GM19025 (cell line): ENCODE results near the gene ITGB1BP1.

Source experiments
- ATAC-seq: cut with Tn5 transposase; IDR thresholded peaks from one replicate; pipeline ENCODE4 v1.9.1; 2021; ENCODE audit warnings: mild to moderate bottlenecking, low read depth, moderate library complexity; ENCODE audit not compliant: unreplicated experiment

ITGB1BP1 gene

DNA sequence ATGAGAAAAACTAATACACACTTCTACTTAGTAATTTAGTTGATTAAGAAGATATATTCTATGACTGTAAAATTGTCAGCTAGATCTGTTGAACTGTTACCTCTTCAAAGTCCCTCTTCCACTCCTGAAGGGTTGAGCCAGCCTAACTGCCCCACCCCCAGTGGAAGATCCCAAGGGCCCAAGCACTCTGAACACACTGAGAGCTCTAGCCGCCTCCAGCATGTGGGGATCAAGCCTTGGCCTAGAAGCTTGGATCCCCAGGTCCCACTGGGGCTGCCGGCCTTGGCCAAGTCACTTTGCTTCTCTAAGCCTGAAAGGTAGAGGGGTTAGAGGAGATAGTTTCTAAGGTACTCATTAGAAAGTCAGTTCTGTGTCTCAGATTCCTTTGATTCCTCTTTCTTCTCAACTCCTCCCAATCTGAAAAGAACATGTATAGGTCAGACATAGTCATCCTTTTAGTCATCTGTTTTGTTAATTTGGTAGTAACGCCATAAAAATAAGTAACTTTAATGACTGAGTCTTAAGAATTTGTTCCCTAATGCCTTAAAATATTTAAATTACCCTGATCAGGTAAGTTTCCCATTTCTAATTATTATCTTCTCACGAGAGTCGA lies 5.7 kb upstream of the ITGB1BP1 start:
- no peak for ATAC-seq

DNA sequence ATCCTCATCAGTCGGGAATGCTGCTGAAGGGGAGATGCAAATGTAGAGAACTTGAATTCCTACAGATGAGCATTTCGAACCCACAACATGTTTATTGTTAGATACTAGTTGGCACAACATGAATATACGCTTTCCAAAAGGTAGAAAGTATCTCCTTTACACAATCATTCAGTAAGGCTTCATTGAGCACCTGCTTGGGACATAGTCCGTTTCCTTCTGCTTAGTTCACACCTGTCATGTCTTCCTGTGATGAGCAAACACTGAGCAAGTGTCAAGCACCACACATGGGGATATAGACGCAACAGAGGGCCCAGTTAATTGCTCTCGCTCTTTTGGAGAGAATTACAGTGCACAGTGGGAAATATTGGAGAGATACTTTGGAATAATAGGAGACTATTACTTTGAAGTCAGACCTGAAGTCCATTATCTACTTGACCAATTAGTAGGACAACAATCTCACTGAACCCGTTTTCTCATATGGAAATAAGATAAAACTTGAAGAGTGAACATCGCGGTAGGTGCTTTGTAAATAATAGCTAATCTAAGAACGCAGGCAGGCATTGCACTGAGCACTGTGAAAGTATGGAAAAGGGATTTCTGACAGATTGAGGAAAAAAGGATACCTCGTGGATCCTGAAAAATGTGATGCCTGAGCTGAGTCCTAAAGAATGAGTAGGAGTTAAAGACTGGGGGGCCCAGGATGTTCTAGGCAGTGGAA lies 1.3 kb upstream of the ITGB1BP1 start:
- ATAC-seq, result no peak

GRCh38 chr2:9423922-9424272 lies 569 bp upstream of the ITGB1BP1 start:
- ATAC-seq, result peak; percentile 2

DNA sequence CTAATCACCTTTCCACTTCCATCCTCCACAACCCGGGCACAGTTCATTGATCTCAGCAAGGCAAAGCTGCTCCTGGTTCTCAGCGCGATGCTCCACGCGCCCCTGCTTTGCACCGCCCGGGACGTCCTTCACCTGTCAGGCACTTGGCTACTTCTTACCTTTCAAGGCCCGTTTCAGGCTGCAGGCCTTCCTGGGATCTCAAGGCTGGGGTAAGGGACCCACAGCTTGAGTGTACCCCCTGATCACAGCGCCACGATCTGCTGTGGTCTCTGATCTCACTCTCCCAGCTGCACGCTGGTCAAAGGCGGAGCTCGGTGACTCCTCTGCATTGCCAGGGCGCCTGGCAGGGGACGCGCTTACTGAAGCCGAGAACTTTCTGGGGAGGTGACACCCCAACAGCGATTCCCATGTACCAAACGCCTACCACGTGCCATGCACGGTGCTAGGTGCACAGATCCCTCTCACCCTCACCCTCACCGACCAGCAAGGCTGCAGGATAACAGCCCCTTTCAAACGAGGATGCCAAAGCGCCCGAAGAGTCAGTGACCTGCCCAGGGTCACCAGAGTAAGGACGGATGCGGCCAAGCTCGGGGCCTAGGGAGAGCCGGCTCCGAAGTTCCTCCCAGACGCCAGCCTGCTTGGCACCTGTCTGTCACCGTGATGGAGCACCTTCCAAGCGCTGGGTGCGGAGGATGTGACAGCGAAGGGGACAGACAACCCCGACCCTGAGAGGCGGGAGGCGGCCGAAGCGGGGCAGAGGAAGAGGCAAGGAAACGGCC lies 818 bp downstream of the ITGB1BP1 start:
- ATAC-seq, result peak; percentile 30

DNA sequence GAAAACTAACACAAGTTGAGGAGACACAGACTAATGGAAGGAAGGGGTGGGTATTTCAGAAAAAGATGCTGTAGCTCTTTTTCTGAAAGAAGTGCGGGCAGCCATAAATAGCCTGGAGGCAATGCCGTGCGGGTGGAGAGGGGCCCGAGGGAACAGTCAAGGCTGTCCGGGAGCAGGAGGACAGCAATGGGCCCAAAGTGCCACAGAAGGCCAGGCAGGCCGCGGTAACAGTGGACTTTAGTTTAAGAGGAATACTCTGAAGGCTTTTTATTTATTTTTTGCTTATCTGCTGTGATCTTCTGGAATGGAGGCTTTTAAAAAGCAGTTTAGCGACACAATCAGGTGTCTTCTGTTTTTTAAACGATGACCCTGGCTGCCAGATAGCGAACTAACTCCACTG lies 2.8 kb downstream of the ITGB1BP1 start:
- ATAC-seq, result no peak

DNA sequence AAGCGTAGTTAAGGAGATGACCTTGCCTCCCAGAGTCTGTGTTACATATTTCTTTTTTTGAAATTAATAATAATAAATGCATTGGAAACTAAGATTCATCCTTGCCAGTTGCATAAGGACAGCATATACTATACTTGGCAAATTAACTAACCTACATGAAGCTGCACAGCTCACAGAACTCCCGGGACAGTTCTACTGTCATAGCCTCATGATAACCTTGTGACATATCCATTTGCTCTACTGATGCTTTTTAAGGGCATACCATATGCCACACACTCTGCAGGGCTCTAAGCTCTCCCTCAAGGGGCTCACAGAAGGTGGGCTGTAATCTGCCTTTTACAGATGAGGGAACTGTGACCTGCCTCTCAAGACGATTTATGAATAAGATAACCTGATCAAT lies 3.8 kb downstream of the ITGB1BP1 start:
- ATAC-seq, result no peak

DNA sequence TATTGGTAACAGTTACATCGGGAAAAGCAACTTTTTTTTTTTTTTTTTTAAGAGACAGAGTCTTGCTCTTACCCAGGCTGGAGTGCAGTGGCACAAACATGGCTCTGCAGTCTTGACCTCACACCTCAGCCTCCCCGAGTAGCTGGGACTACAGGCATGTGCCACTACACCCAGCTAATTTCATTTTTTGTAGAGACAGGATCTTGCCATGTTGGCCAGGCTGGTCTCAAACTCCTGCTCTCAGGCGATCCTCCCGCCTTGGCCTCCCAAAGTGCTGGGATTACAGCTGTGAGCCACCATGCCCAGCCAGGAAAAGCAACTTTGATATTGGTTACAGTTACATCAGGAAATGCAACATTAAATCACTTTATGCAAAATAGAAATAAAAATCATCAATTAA lies 4.6 kb downstream of the ITGB1BP1 start:
- ATAC-seq, result no peak

DNA sequence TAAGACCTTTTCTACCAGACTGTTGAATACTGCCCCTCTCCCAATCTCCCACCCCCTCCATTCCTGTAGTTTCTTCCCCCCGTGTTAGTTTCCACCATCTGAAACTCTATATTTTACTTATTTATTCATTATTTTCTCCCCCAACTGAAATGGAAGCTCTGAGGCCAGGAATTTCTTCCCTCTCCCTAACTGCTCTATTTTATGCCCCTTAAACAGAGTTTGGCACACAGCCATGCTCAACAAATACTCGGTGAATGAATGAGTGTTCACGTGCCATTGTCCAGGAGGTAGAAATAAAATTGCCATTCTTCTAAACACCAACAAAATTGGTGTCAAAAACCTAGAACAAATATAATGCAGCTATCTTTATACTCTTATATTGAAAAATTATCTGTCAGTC lies 5.6 kb downstream of the ITGB1BP1 start:
- no peak for ATAC-seq

DNA sequence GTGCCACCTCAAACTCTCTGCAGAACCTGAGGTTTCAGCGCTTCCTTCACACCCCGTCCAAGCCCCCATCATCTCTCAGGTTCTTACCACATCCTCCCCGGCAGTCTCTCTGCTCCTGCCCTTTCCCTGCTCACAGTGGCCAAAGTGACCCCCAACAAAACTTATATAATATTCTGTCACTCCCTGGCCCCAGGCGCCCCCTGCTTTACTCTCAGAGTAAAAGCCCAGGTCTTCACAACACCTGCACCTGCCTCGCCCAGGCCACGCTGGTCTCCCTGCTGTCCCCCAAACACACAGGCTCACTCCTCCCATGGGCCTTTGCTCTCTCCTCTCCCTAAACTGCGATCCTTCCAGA lies 6.4 kb downstream of the ITGB1BP1 start:
- ATAC-seq, result no peak

DNA sequence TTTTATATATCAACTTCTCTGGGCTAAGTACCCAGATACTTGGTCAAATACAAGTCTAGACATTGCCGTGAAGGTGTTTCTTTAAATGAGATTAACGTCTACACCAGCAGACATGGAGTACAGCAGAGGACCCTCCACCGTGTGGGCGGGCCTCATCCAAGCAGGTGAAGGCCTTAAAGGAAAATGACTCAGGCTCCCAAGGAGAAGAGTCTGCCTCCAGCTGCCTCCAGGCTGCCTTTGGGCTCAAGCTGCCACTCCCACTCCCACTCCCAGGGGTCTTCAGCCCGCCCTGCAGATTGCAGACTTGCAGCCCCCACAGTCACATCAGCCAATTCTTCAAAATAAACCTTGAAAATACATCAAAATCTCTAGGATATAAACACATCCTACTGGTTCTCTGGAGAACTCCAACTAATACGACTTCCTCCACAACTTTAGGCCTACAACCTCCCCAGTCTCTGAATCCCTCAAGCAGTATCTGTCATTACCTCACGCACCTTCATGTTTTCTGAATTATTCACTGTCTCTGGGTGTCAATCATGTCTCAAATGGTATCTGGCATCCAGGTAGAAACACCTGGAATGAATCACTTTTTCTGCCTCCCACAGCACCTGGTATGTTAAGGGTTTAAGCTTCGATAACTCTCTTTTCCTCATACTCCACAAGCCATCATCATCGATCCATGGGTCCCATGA lies 6.9 kb downstream of the ITGB1BP1 start:
- no peak for ATAC-seq

GRCh38 chr2:9415516-9416169 lies 7.7 kb downstream of the ITGB1BP1 start:
- no peak for ATAC-seq

DNA sequence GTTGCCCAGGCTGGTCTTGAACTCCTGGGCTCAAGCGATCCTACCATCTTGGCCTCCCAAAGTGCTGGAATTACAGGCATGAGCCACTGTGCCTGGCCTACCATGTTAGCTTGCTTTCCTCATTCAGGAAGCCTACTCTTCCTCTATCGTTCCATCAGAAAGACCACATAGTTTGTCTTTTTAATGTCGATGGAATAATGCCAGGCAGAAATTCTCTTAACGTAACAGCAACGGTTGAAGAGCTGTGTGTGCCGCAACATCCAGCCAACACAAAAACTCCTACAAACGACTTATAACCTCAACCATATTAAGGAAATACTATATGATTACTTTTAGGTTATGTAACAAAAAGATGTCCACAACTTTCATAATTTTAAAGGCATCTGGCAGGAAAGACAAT lies 10.5 kb downstream of the ITGB1BP1 start:
- no peak for ATAC-seq

- ATAC-seq, result no peak
Observed at GRCh38 chr2:9410108-9410507, 13.2 kb downstream of the ITGB1BP1 start.

DNA sequence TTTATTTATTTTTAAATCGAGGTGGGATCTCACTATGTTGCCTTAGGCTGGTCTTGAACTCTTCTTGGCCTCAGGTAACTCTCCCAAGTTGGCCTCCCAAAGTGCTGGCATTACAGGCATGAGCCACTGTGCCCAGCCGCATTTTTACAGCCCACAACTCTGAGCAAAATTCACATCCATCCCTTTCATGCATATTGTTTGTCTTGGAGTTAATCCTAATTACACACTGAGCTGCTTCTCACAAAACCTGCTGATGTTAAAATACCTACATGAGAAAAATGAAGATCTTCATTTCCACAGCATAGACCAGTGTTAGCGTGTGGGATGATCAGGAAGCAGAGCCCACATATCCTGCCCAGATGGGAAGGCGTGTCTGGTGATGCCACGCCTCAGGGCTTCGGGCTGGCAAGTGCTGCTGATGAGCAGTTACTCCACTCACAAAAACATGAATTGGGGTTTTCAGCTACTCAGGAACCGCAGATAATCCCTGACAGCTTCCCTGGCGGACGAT lies 14.6 kb downstream of the ITGB1BP1 start:
- no peak for ATAC-seq

GRCh38 chr2:9407363-9407811 lies 15.9 kb downstream of the ITGB1BP1 start:
- no peak for ATAC-seq

DNA sequence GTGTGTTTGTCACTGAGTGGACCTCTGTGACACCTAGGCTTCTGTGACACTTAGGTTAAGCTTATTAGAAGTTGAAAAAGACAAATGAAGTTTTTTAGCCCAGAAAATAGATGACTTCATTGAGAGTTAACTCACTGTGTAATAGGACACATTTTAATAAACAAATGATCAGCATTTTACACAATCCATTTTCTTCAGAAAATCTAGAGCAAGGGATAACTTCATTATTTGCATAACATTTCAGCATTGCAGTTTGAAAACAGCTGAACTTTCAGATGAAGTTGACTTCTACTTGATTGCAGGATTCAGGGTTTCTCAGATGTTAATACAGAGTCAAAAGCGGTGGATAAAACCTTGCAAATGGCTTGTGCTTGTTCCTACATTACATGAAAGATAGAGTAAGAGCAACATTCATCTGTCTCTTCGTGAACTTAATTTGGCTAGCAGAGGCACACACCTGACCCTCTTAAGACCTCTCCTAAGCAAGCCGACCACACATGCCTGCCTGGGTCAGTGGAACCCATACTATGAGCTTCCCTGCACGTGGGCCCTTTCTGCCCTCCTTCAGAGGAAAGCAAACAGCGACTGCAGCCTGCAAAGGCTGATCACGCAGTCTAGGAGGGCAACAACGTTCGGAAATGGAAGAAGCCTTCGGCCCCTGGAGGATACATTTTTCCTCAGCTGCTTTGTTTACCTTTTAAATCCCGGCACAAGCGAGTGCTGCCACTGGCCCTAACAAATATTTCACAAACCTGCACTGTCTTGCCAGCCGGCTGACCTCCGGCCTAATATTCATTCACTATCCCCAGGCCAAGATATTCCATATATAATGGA lies 16.6 kb downstream of the ITGB1BP1 start:
- ATAC-seq, result no peak

DNA sequence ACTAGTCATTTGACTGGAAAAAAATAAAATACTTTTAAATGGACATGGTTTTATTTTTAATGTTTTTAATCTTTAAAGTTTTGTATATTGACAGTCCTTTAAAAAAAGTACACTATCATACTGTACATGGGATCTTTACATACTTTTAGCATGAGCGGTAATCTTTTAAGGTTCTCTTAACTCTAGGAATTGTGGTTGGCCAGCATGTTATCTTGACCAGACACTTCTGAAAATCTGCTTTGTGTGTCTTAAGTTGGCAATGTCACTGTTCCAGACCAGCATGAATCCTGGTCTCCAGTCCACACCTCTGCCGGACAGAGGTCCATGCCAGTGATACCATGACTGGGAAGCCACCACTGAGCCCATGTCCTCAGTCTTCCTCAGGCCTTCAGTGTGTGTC lies 17.7 kb downstream of the ITGB1BP1 start:
- ATAC-seq, result no peak

DNA sequence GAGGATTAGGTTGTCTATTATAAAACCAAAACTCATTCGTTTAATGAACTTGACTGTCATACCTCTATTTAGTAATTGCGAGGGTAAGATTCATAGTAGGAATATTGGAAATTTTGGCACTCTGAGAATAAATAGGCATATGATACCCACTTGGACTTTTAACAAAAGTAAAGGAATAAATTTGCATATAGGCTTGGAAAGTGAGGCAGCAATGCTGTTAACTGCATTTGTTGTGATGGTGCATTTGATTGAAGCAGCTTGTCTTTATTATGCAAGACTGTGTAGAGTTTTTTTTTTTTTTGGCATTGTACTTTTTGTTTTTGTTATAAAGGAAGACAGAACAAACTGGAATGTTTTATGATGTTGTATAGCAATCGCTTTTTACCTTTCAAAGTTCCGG lies 18.9 kb downstream of the ITGB1BP1 start:
- no peak for ATAC-seq

GRCh38 chr2:9403924-9404323 lies 19.4 kb downstream of the ITGB1BP1 start:
- ATAC-seq, result no peak
